HepG2 (cell line): ENCODE results near the gene MSI2. TPM values are rescaled to one million over a fixed set of nuclear protein-coding genes. Genes with fewer than 3 reads are reported as not detected.

Experiments used
- BCL6 ChIP-seq: IDR thresholded peaks from 2 replicates; pipeline ENCODE4 v1.6.1; 2016; ENCODE audit warnings: missing genetic modification reagents, missing compliant biosample characterization
- CEBPZ ChIP-seq: IDR thresholded peaks from 2 replicates; pipeline ENCODE4 v1.6.1; 2012; ENCODE audit warnings: low read length, improper control_type of control experiment
- DR1 ChIP-seq: sonication (generic); formaldehyde crosslinking; IDR thresholded peaks from 2 replicates; pipeline ENCODE4 v1.8.0; 2021; ENCODE audit warnings: mild to moderate bottlenecking, missing genetic modification reagents, inconsistent platforms
- GMEB2 ChIP-seq: IDR thresholded peaks from 2 replicates; pipeline ENCODE4 v1.6.1; 2016; ENCODE audit warnings: missing biosample characterization, missing genetic modification reagents, low read depth
- HDAC1 ChIP-seq: sonication (generic); formaldehyde crosslinking; IDR thresholded peaks from 2 replicates; pipeline ENCODE4 v1.5.1; 2020; ENCODE audit warnings: mild to moderate bottlenecking, missing genetic modification reagents
- KDM3A ChIP-seq: IDR thresholded peaks from 2 replicates; pipeline ENCODE4 v1.6.1; 2018; ENCODE audit warnings: low read depth, missing compliant biosample characterization
- MIER2 ChIP-seq: IDR thresholded peaks from 2 replicates; pipeline ENCODE4 v1.6.1; 2016; ENCODE audit warnings: missing biosample characterization, missing genetic modification reagents
- MTF2 ChIP-seq: sonication (generic); formaldehyde crosslinking; IDR thresholded peaks from 2 replicates; pipeline ENCODE4 v1.5.0; 2020; ENCODE audit warnings: missing genetic modification reagents, borderline replicate concordance
- PHF8 ChIP-seq: sonication (generic); formaldehyde crosslinking; IDR thresholded peaks from 2 replicates; pipeline ENCODE4 v1.5.0; 2020; ENCODE audit warnings: missing genetic modification reagents
- SALL2 ChIP-seq: sonication (generic); formaldehyde crosslinking; IDR thresholded peaks from 2 replicates; pipeline ENCODE4 v1.8.1; 2023; ENCODE audit warnings: mild to moderate bottlenecking, missing genetic modification reagents, inconsistent platforms
- SCMH1 ChIP-seq: sonication (generic); formaldehyde crosslinking; IDR thresholded peaks from 2 replicates; pipeline ENCODE4 v1.9.0; 2021; ENCODE audit warnings: missing genetic modification reagents, mild to moderate bottlenecking, borderline replicate concordance
- SSRP1 ChIP-seq: IDR thresholded peaks from 2 replicates; pipeline ENCODE4 v1.6.1; 2016; ENCODE audit warnings: control low read depth
- TAF15 ChIP-seq: fragments of 200-400 bp; formaldehyde crosslinking; IDR thresholded peaks from one replicate; pipeline ENCODE4 v1.6.1; 2018; ENCODE audit warnings: mild to moderate bottlenecking, low read depth, low read length; ENCODE audit not compliant: poor library complexity, severe bottlenecking
- TFE3 ChIP-seq: IDR thresholded peaks from 2 replicates; pipeline ENCODE4 v1.6.1; 2016
- ZBTB44 ChIP-seq: sonication (generic); formaldehyde crosslinking; IDR thresholded peaks from 2 replicates; pipeline ENCODE4 v1.4.0; 2020; ENCODE audit warnings: missing genetic modification reagents
- ZFP36L1 ChIP-seq: sonication (generic); formaldehyde crosslinking; IDR thresholded peaks from 2 replicates; pipeline ENCODE4 v1.8.0; 2022; ENCODE audit warnings: mild to moderate bottlenecking, missing genetic modification reagents, moderate library complexity
- ZFX ChIP-seq: sonication (generic); formaldehyde crosslinking; IDR thresholded peaks from 2 replicates; pipeline ENCODE4 v1.4.0; 2020; ENCODE audit warnings: mild to moderate bottlenecking, low read depth, missing genetic modification reagents, moderate library complexity
- ZKSCAN8 ChIP-seq: IDR thresholded peaks from 2 replicates; pipeline ENCODE4 v1.6.1; 2016; ENCODE audit warnings: borderline replicate concordance, missing genetic modification reagents, missing compliant biosample characterization
- ZNF121 ChIP-seq: sonication (generic); formaldehyde crosslinking; IDR thresholded peaks from 2 replicates; pipeline ENCODE4 v1.5.0; 2020; ENCODE audit warnings: mild to moderate bottlenecking, missing genetic modification reagents
- ZNF264 ChIP-seq: sonication (generic); formaldehyde crosslinking; IDR thresholded peaks from 2 replicates; pipeline ENCODE4 v1.4.0; 2020; ENCODE audit warnings: missing genetic modification reagents
- ZNF709 ChIP-seq: sonication (generic); formaldehyde crosslinking; IDR thresholded peaks from 2 replicates; pipeline ENCODE4 v1.5.0; 2020; ENCODE audit warnings: mild to moderate bottlenecking, missing genetic modification reagents
- ZNF747 ChIP-seq: sonication (generic); formaldehyde crosslinking; IDR thresholded peaks from 2 replicates; pipeline ENCODE4 v1.8.1; 2023; ENCODE audit warnings: missing genetic modification reagents, mild to moderate bottlenecking, borderline replicate concordance
- ZNF792 ChIP-seq: IDR thresholded peaks from 2 replicates; pipeline ENCODE4 v1.6.1; 2016
- polyA plus RNA-seq, 8 experiments: library from polyadenylated mRNA; depleted of rRNA in 3 of 8; stranded (reverse) in 7 of 8; unstranded in 1 of 8; fragments of >200 nt; fragmentation: Illumina TruSeq in 4 of 8; extraction: Trizol in 4 of 8; gene quantifications; 2 replicates each; pipeline versions ENCODE4 v1.2.1 to v1.2.3, GENCODE V29; 2011 to 2016; ENCODE audit warnings: low read depth in 4 of 8, missing spikeins in 1 of 8, mixed read lengths in 1 of 8; ENCODE audit not compliant: insufficient read depth in 1 of 8
- total RNA-seq, 5 experiments: library from RNA; depleted of rRNA; stranded (reverse); fragments of >200 nt; fragmentation: Illumina TruSeq; extraction: Trizol; gene quantifications; 2 replicates each; pipeline ENCODE4 v1.2.3, GENCODE V29; 2016; ENCODE audit warnings: low read depth in 1 of 5

The MSI2 gene
- total and polyA plus RNA-seq, 2 of the 13 experiments (the other 11 are each of a cell fraction or from before 2014, with no cell fraction given): 77.5 to 78.4 TPM

GRCh38 chr17:57293077-57293476, 36.8 kb downstream of the MSI2 start (continued):
- no peak for TF ChIP-seq ZNF747 (CRISPR knock-in tag)
- no peak for TF ChIP-seq TAF15
- TF ChIP-seq MIER2: 0 out of 2 replicates have a peak, but pooled peaks have one; percentile 22
- TF ChIP-seq SSRP1 (CRISPR knock-in tag): no peak
- TF ChIP-seq SALL2 (CRISPR knock-in tag): no peak
- no peak for TF ChIP-seq ZNF264 (CRISPR knock-in tag)
- peak; percentile 96 for TF ChIP-seq TFE3 (CRISPR knock-in tag)
- TF ChIP-seq ZKSCAN8 (CRISPR knock-in tag): peak; percentile 90; the same call in 1 of the 2 replicates
- no peak for TF ChIP-seq ZBTB44 (CRISPR knock-in tag)
- no peak for TF ChIP-seq DR1 (CRISPR knock-in tag)
- TF ChIP-seq SCMH1 (CRISPR knock-in tag): no peak
- no peak for TF ChIP-seq CEBPZ
- TF ChIP-seq MTF2: no peak
- peak; percentile 11; the same call in 1 of the 2 replicates for TF ChIP-seq ZNF121 (CRISPR knock-in tag)
- TF ChIP-seq ZFP36L1 (CRISPR knock-in tag): no peak
- TF ChIP-seq ZFX: peak; percentile 82
- peak; percentile 72; the same call in 1 of the 2 replicates for TF ChIP-seq ZNF792 (CRISPR knock-in tag)
- no peak for TF ChIP-seq ZNF709 (CRISPR knock-in tag)
- no peak for TF ChIP-seq KDM3A (CRISPR knock-in tag)
- TF ChIP-seq HDAC1 (CRISPR knock-in tag): peak; percentile 64
- peak; percentile 48 for TF ChIP-seq BCL6
- TF ChIP-seq PHF8 (CRISPR knock-in tag): no peak
- TF ChIP-seq GMEB2: no peak
